AG04450 (cell line): Measurements from ENCODE around the gene ZNF236. TPM values are rescaled to one million over a fixed set of nuclear protein-coding genes. Genes with fewer than 3 reads are reported as not detected.
A peak's percentile ranks its signal among the peaks of the same experiment; 100 is the strongest.
"Not testable (repeated sequence)": the region's sequence is repeated elsewhere in the genome, so short reads cannot be mapped to it uniquely, and the experiment has no call there.

Experiments
- CTCF ChIA-PET: fragments of 300-600, 350-600 bp; formaldehyde crosslinking; extraction: SDS; loops from one replicate; lab custom pipeline; 2022; ENCODE audit warnings: antibody characterized with exemption, inconsistent platforms; lab: Charles Lee
- POLR2A ChIA-PET: fragments of 350-600 bp; formaldehyde crosslinking; extraction: SDS; loops from one replicate; lab custom pipeline; 2021; ENCODE audit warnings: antibody characterized with exemption, inconsistent platforms; lab: Yijun Ruan, JAX
- DNase-seq: peaks from one replicate; pipeline ENCODE4 v3.0.0-alpha.2; 2011; ENCODE audit warnings: low read depth, low spot score
- H3K27ac ChIP-seq: one replicate; pipeline ENCODE4 v1.5.1; 2012; ENCODE audit warnings: low read depth, low read length, control low read depth
- H3K27me3 ChIP-seq: one replicate; pipeline ENCODE4 v1.6.0; 2012; ENCODE audit warnings: low read length; ENCODE audit not compliant: control insufficient read depth, insufficient read depth
- H3K4me3 ChIP-seq: 2 replicates; pipeline ENCODE4 v1.5.1; 2011; ENCODE audit warnings: mild to moderate bottlenecking, low read depth, low read length, control low read depth
- H3K9me3 ChIP-seq: 2 replicates; pipeline ENCODE4 v1.5.1; 2012; ENCODE audit warnings: low read length; ENCODE audit not compliant: control insufficient read depth, insufficient read depth
- CTCF ChIP-seq: IDR thresholded peaks from 2 replicates; pipeline ENCODE4 v1.5.1; 2011; ENCODE audit warnings: low read depth, low read length, control low read depth, inconsistent platforms
- polyA plus RNA-seq: library from polyadenylated mRNA; depleted of rRNA; stranded (reverse); fragments of >200 nt; gene quantifications from 2 replicates; pipeline ENCODE4 v1.2.3, GENCODE V29; 2011

The ZNF236 gene
- polyA plus RNA-seq, 1 experiment: 5.3 TPM

- ChIA-PET CTCF (interaction anchor here (0.6 to 2.3 kb wide), 5 partner anchors 13 to 46 kb away, joined by 3 to 17 read pairs (median 3); no protein-coding TSS in a partner anchor), POLR2A (no interaction called here)
- H3K27ac ChIP-seq: no peak overlapping the region
- H3K9me3 ChIP-seq: no peaks in the 10 kb centered on the region
- no peak for TF ChIP-seq CTCF
- H3K4me3 ChIP-seq: no peak overlapping the region
- DNase-seq: no peak
- H3K27me3 ChIP-seq: no peaks in the 10 kb centered on the region
Observed at GRCh38 chr18:76936877-76937276, 114.5 kb downstream of the ZNF236 start.

DNA sequence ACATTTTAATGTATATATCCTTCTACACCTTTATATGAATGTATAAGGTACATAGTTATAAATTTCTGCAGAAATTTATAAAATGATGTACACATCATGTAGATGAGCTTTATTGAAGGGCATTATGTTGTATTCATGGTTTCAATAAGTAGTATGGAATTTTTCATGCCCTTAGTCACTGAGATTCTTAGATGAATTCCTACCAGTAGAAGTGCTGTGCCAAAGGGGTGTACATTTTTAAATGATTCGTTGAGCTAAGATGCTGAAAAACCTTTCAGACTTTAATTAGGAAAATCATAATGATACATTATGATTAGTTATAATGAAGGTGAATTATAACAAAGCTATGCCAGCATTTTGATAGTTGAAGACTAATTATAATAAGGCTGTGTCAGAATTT, 115.2 kb downstream of the ZNF236 start:
- H3K9me3 ChIP-seq: no peaks in the 10 kb centered on the region
- TF ChIP-seq CTCF: peak; percentile 46
- no peak for DNase-seq
- ChIA-PET POLR2A (no interaction called here), CTCF (interaction anchor here (0.6 to 2.3 kb wide), 12 partner anchors 14 to 134 kb away, joined by 3 to 17 read pairs (median 4); no protein-coding TSS in a partner anchor)
- no peak overlapping the region for H3K4me3 ChIP-seq
- H3K27ac ChIP-seq: no peak overlapping the region
- no peaks in the 10 kb centered on the region for H3K27me3 ChIP-seq

DNA sequence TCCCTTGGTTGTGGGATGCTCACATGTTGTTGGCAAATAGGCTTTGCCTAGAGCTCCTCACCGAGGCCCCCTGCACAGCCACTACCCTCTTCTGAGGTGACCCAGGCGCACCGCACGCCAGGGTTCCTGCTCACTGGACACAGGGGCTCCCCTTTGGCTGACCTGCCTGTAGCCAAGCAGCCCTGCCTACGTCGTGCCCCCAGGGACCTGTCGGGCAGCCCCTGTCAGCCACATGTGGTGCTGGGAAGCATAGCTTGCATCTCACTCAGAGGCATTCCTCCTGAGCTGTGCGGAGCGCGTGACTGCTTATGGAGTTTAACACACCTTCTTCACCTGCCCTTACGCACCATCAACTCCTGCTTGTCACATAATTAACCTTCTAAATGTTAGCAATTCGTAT, 116.3 kb downstream of the ZNF236 start:
- Histone ChIP-seq H3K27ac (no peak overlapping the region), H3K4me3 (no peak overlapping the region), H3K9me3 (no peaks in the 10 kb centered on the region), H3K27me3 (no peaks in the 10 kb centered on the region)
- DNase-seq: no peak
- TF ChIP-seq CTCF: no peak
- POLR2A ChIA-PET: no interaction called here
- CTCF ChIA-PET: interaction anchor here (1.1 to 2.3 kb wide), 4 partner anchors 45 to 135 kb away, joined by 3 to 17 read pairs (median 6); no protein-coding TSS in a partner anchor

GRCh38 chr18:76941284-76941683, 118.9 kb downstream of the ZNF236 start:
- Histone ChIP-seq H3K27me3 (no peaks in the 10 kb centered on the region), H3K27ac (no peak overlapping the region), H3K9me3 (no peaks in the 10 kb centered on the region), H3K4me3 (no peak overlapping the region)
- TF ChIP-seq CTCF: no peak
- DNase-seq: no peak
- CTCF ChIA-PET: interaction anchor here (1.1 kb wide), 1 partner anchor 42 kb away, joined by 4 read pairs; no protein-coding TSS in a partner anchor
- POLR2A ChIA-PET: no interaction called here

DNA sequence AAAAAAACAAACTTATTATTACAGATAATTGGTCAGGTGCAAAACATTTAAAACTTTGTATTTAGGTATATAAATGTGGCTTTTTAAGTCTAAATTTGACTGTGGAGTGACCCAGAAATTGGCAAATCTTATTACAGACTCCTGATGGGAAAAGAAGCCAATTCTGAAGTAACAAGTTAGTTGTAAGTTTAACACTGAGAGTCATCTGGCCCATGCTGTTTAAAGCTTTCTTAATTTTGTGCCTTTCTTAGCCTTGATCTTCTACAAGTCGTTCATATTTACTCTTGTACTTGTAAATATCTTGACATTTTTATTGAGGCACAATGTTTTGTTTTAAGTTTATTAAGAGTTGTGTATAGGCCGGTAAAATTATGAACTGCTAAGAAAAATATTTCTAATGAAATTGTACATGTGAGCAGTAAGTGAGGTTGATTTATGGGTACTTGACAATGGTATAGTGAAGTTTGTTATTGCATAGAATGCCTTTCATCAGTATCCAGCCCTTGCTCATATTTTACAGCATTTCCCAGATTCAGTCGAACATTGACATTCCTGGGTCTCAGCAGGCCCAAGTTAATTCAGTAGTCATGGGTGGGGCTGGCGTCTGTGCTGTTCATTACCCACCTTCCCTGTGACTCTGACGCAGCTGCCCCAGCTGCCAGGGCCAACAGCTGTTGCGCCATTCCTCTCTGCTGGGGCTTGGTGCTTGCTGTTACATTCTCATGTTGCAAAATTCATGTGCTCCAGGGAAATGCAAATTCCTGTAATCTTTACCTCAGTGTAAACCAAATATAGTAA, 121.4 kb downstream of the ZNF236 start:
- H3K27me3 ChIP-seq: no peaks in the 10 kb centered on the region
- H3K9me3 ChIP-seq: no peaks in the 10 kb centered on the region
- CTCF ChIA-PET: interaction anchor here (1.1 to 3.1 kb wide), 2 partner anchors 40 to 57 kb away, joined by 3 to 18 read pairs; no protein-coding TSS in a partner anchor
- H3K4me3 ChIP-seq: no peak overlapping the region
- DNase-seq: peak; percentile 60
- TF ChIP-seq CTCF: no peak
- POLR2A ChIA-PET: interaction anchor here (0.6 kb wide), 1 partner anchor 28 kb away, joined by 4 read pairs; no protein-coding TSS in a partner anchor
- no peak overlapping the region for H3K27ac ChIP-seq

- not testable (repeated sequence) for DNase-seq, H3K27me3 ChIP-seq, H3K9me3 ChIP-seq, H3K27ac ChIP-seq, H3K4me3 ChIP-seq
- ChIA-PET POLR2A (interaction anchor here (0.6 kb wide), 1 partner anchor 29 kb away, joined by 4 read pairs; no protein-coding TSS in a partner anchor), CTCF (interaction anchor here (0.8 to 3.1 kb wide), 3 partner anchors 39 to 142 kb away, joined by 3 to 18 read pairs (median 4); no protein-coding TSS in a partner anchor)
Observed at GRCh38 chr18:76944346-76944745, 122.0 kb downstream of the ZNF236 start.
